Tibial artery (tissue), 4 donors: ENCODE results near the gene NOTUM.

ENCODE experiments used
- DNase-seq, 2 donors: peaks; one replicate each; pipeline ENCODE4 v3.0.0-alpha.2; 2019
- H3K27ac ChIP-seq, 2 donors: fragments of 200-600 bp; sonication (generic) in 1 of 2; 1 replicate in 1 of 2; 2 replicates in 1 of 2; pipeline ENCODE4 v1.5.1; 2018 to 2019; ENCODE audit warnings: mild to moderate bottlenecking in 1 of 2
- H3K27me3 ChIP-seq, 2 donors: fragments of 200-600 bp; sonication (generic) in 1 of 2; one replicate each; pipeline versions ENCODE4 v1.5.1 to v1.6.0; 2016 to 2019
- H3K36me3 ChIP-seq, 3 donors: fragments of 200-600 bp; sonication (generic) in 2 of 3; one replicate each; pipeline ENCODE4 v1.5.1; 2016 to 2019; ENCODE audit warnings: mild to moderate bottlenecking in 2 of 3
- H3K4me1 ChIP-seq, 4 donors: fragments of 200-600 bp; sonication (generic) in 2 of 4; 1 replicate in 3 of 4; 2 replicates in 1 of 4; pipeline ENCODE4 v1.5.1; 2016 to 2019
- H3K4me3 ChIP-seq, 2 donors: fragments of 200-600 bp; sonication (generic) in 1 of 2; 1 replicate in 1 of 2; 2 replicates in 1 of 2; pipeline ENCODE4 v1.5.1; 2018 to 2019; ENCODE audit warnings: mild to moderate bottlenecking in 2 of 2
- H3K9me3 ChIP-seq, 3 donors: fragments of 200-600 bp; sonication (generic) in 1 of 3; one replicate each; pipeline ENCODE4 v1.5.1; 2016 to 2019
- CTCF ChIP-seq, 2 experiments: fragments of 200-600 bp in 1 of 2; fragments of 450-650 bp in 1 of 2; IDR thresholded peaks; one replicate each; pipeline ENCODE4 v1.5.1; 2017 to 2019; ENCODE audit warnings: antibody characterized with exemption in 2 of 2, mild to moderate bottlenecking in 1 of 2, moderate library complexity in 1 of 2
- intact Hi-C: fragments of 100-400 bp; cut with DNase I; formaldehyde crosslinking; loops from one replicate; pipeline ENCODE4 v1.15.0; 2023; ENCODE audit warnings: low total_unique reads

Gene NOTUM

GRCh38 chr17:81998691-81999438 is 37.9 kb upstream of the NOTUM start:
- no peak for TF ChIP-seq CTCF (IDR thresholded peaks at IDR 0.05)
- no peak overlapping the region for H3K4me3 ChIP-seq
- H3K27me3 ChIP-seq, result no peaks in the 10 kb centered on the region
- no peaks in the 10 kb centered on the region for H3K9me3 ChIP-seq
- H3K4me1 ChIP-seq, result peaks cover 6 to 16% (median 11%) of the 10 kb centered on the region in 4 donors
- intact Hi-C loops, result no loop called here
- H3K36me3 ChIP-seq, result peaks cover 0 to 30% (median 7%) of the 10 kb centered on the region in 3 donors
- DNase-seq, result no peak
- no peak overlapping the region for H3K27ac ChIP-seq

- H3K4me1 ChIP-seq, result peaks cover 0 to 10% (median 5%) of the 10 kb centered on the region in 4 donors
- H3K27ac ChIP-seq, result no peak overlapping the region
- no peaks in the 10 kb centered on the region for H3K27me3 ChIP-seq
- no peaks in the 10 kb centered on the region for H3K9me3 ChIP-seq
- TF ChIP-seq CTCF (IDR thresholded peaks at IDR 0.05), result no peak
- no peak for DNase-seq
- intact Hi-C loops, result no loop called here
- no peak overlapping the region for H3K4me3 ChIP-seq
- peaks cover 0 to 30% (median 7%) of the 10 kb centered on the region in 3 donors for H3K36me3 ChIP-seq
Measured at GRCh38 chr17:81998212-81998611, 37.2 kb upstream of the NOTUM start.

GRCh38 chr17:81996757-81997441 is 35.9 kb upstream of the NOTUM start:
- intact Hi-C loops, result no loop called here
- Histone ChIP-seq H3K36me3 (peaks cover 0 to 30% (median 7%) of the 10 kb centered on the region in 3 donors), H3K27me3 (no peaks in the 10 kb centered on the region), H3K4me3 (no peak overlapping the region), H3K9me3 (no peaks in the 10 kb centered on the region), H3K4me1 (peaks cover 0 to 10% (median 8%) of the 10 kb centered on the region in 4 donors), H3K27ac (no peak overlapping the region)
- no peak for TF ChIP-seq CTCF (IDR thresholded peaks at IDR 0.05)
- DNase-seq, result no peak

GRCh38 chr17:81996232-81996756 is 35.3 kb upstream of the NOTUM start:
- DNase-seq, result peak in 1 of 2 donors; percentile 58
- H3K4me3 ChIP-seq, result no peak overlapping the region
- H3K27ac ChIP-seq, result no peak overlapping the region
- H3K4me1 ChIP-seq, result peaks cover 0 to 16% (median 14%) of the 10 kb centered on the region in 4 donors
- H3K36me3 ChIP-seq, result peaks cover 0 to 30% (median 7%) of the 10 kb centered on the region in 3 donors
- TF ChIP-seq CTCF (IDR thresholded peaks at IDR 0.05), result no peak
- no peaks in the 10 kb centered on the region for H3K9me3 ChIP-seq
- H3K27me3 ChIP-seq, result no peaks in the 10 kb centered on the region
- intact Hi-C loops, result no loop called here

- DNase-seq, result peak in 1 of 2 donors; percentile 56
- no peak overlapping the region for H3K27ac ChIP-seq
- peaks cover 0 to 30% (median 7%) of the 10 kb centered on the region in 3 donors for H3K36me3 ChIP-seq
- no peak overlapping the region for H3K4me3 ChIP-seq
- H3K9me3 ChIP-seq, result no peaks in the 10 kb centered on the region
- H3K27me3 ChIP-seq, result no peaks in the 10 kb centered on the region
- intact Hi-C loops, result no loop called here
- no peak for TF ChIP-seq CTCF (IDR thresholded peaks at IDR 0.05)
- H3K4me1 ChIP-seq, result peaks cover 0 to 21% (median 18%) of the 10 kb centered on the region in 4 donors
Measured at GRCh38 chr17:81995463-81996231, 34.7 kb upstream of the NOTUM start.
